HG02798 (cell line): ENCODE data around the gene OR4D9.

Experiments
- ATAC-seq: cut with Tn5 transposase; IDR thresholded peaks from one replicate; pipeline ENCODE4 v1.9.1; 2021; ENCODE audit warnings: mild to moderate bottlenecking; ENCODE audit not compliant: unreplicated experiment, poor library complexity

Gene OR4D9

GRCh38 chr11:59550368-59550841 is 39.1 kb downstream of the OR4D9 start:
- peak; percentile 91 for ATAC-seq

GRCh38 chr11:59550842-59551658 is 39.7 kb downstream of the OR4D9 start:
- peak; percentile 38 for ATAC-seq

- ATAC-seq, result no peak
Observed at GRCh38 chr11:59551659-59552521, 40.6 kb downstream of the OR4D9 start.

GRCh38 chr11:59552844-59553243 is 41.5 kb downstream of the OR4D9 start:
- ATAC-seq, result no peak

- no peak for ATAC-seq
Observed at GRCh38 chr11:59553323-59553722, 42.0 kb downstream of the OR4D9 start.

GRCh38 chr11:59555601-59556114 is 44.3 kb downstream of the OR4D9 start:
- ATAC-seq, result no peak

- no peak for ATAC-seq
Observed at GRCh38 chr11:59556115-59556916, 45.0 kb downstream of the OR4D9 start.

GRCh38 chr11:59556917-59557348 is 45.6 kb downstream of the OR4D9 start:
- ATAC-seq, result peak; percentile 11

- no peak for ATAC-seq
Observed at GRCh38 chr11:59558270-59558643, 46.9 kb downstream of the OR4D9 start.

- no peak for ATAC-seq
Observed at GRCh38 chr11:59559886-59560285, 48.5 kb downstream of the OR4D9 start.

- ATAC-seq, result peak; percentile 31
Observed at GRCh38 chr11:59560290-59560701, 49.0 kb downstream of the OR4D9 start.

GRCh38 chr11:59560702-59561473 is 49.5 kb downstream of the OR4D9 start:
- peak; percentile 50 for ATAC-seq

GRCh38 chr11:59562292-59562691 is 51.0 kb downstream of the OR4D9 start:
- ATAC-seq, result no peak
